GM12892 (cell line): ENCODE measurements around the gene PPP6R2.

Source experiments
- DNase-seq: peaks from one replicate; pipeline ENCODE4 v3.0.0; 2011; ENCODE audit not compliant: insufficient read length
- FAIRE-seq: peaks from 2 replicates; lab custom pipeline; 2011; peaks lifted over from hg19 to GRCh38; lab: Jason Lieb, UNC
- POLR2A ChIP-seq: IDR thresholded peaks from 2 replicates; pipeline ENCODE4 v1.6.1; 2011; ENCODE audit warnings: low read depth, low read length, control low read depth
- POLR2AphosphoS5 ChIP-seq: IDR thresholded peaks from 2 replicates; pipeline ENCODE4 v1.6.1; 2011; ENCODE audit warnings: low read depth, low read length, control low read depth
- TAF1 ChIP-seq: IDR thresholded peaks from 2 replicates; pipeline ENCODE4 v1.6.1; 2011; ENCODE audit warnings: low read depth, mild to moderate bottlenecking, control low read depth, low read length, borderline replicate concordance

The PPP6R2 gene

DNA sequence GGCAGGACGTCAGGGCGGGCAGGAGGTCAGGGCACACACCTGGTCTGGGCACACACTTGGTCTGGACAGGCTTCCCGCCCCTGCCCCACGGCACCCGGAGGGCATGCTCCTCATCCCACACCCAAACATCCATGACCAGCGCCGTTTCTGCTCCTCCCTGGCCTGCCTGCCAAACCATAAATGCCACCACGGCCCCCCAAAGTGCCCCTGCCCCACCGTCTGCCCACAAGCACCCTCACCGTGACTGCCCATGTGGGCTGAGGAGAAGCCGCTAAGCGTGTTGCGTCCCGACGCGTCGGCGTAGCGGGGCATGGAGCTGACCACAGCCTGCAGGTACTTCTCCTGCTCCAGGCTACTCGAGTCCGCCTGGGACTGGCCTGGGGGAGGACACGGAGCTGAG lies 115.9 kb downstream of the PPP6R2 start:
- FAIRE-seq (no peak), DNase-seq (no peak)
- TF ChIP-seq TAF1 (no peak), POLR2AphosphoS5 (no peak), POLR2A (no peak)

DNA sequence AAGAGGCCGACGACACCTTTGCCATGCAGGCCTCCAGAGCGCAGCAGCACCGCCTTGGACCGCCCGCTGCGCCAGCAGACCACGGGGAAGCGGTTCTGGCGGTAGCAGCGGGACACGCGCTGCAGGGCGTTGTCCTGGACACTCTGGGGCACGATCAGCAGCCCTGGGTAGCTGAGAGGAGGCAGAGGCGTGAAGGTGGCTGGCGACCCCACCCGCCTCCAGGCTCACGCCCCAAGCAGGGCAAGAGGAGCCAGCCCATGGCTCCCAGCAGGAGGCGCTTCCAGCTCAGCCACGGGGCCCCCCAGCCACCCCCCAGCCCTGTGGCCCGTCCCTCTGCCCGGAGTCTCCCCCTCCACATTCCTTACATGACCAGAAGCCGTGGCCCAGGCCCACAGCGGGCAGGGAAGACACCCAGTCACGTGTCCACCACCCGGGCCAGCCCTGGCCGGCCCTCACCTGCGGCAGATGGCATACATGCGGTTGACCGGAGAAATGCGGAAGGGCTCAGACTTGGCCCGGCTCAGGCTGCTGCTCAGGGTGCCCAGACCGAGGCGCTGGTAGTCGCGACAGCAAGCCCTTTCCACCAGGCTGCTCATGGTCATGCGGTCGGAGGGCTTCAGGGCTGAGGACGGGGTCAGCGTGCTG lies 116.5 kb downstream of the PPP6R2 start:
- no peak for DNase-seq
- TF ChIP-seq POLR2AphosphoS5 = no peak
- no peak for TF ChIP-seq TAF1
- no peak for TF ChIP-seq POLR2A
- FAIRE-seq = no peak

DNA sequence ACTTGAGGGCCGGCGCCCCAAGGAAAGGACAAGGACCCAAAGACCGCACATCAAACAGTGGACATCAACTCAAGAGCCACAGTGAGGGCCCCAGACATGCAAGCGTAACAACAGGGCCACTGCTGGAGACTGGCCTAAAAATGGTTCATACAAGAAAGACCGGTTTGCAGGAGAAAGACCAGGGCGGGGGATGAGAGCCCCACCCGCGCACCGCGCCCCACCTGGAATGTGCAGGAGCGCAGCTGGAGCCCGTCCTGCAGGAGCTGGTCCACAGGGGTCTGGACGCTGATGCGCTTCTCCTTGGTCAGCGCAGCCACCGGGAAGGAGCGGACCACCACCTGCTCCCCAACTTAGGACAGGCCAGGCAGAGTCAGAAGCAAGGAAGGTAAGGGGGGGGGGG lies 117.8 kb downstream of the PPP6R2 start:
- FAIRE-seq (no peak), DNase-seq (no peak)
- TF ChIP-seq POLR2AphosphoS5 (no peak), TAF1 (no peak), POLR2A (no peak)

DNA sequence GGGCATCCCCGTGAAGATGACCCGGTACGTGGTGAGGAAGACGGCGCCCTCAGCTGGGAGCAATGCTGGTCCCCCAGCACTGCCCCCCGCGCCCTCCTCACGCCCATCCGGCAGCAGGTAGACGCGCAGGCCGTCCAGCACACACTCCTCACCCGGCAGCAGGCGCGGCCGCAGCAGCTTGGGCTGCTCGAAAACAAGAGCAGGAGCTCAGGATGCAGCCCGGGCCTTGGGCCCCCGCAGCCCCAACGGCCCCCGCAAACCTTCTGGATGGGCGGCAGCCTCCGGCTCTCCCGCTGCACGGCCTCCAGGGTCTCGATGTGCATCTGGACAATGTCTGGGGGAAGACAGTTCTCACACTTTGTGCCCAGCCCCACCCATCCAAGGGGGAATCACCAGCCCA lies 118.4 kb downstream of the PPP6R2 start:
- no peak for TF ChIP-seq POLR2A
- TF ChIP-seq POLR2AphosphoS5 = no peak
- TF ChIP-seq TAF1 = no peak
- no peak for FAIRE-seq
- no peak for DNase-seq

DNA sequence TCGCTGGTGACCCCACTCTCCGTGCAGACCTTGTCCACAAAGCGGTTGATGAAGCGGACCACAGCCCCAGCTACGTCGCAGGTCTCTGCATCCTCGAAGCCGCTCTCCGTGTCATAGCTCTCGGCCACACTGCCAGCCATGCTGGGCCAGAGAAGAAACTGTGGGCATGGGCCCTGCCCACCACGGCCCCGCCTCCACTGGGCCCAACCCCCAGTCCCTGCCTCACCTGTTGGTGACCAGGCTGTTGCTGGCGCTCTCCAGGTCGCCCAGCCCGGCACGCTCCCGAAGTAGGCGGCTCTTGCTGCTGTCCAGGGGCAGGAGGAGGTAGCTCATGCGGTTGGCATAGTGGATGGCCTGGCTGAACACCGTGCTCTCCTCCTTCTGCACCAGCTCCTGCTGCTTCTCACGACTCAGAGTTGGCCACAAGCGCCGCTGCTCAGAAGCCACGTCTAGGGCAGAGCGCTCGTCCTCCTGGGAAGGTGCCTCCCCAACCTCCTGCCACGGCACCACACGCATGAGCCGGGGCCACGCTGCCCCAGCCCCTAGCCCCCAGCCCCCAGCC lies 118.9 kb downstream of the PPP6R2 start:
- FAIRE-seq (no peak), DNase-seq (no peak)
- TF ChIP-seq TAF1 (no peak), POLR2A (no peak), POLR2AphosphoS5 (no peak)

DNA sequence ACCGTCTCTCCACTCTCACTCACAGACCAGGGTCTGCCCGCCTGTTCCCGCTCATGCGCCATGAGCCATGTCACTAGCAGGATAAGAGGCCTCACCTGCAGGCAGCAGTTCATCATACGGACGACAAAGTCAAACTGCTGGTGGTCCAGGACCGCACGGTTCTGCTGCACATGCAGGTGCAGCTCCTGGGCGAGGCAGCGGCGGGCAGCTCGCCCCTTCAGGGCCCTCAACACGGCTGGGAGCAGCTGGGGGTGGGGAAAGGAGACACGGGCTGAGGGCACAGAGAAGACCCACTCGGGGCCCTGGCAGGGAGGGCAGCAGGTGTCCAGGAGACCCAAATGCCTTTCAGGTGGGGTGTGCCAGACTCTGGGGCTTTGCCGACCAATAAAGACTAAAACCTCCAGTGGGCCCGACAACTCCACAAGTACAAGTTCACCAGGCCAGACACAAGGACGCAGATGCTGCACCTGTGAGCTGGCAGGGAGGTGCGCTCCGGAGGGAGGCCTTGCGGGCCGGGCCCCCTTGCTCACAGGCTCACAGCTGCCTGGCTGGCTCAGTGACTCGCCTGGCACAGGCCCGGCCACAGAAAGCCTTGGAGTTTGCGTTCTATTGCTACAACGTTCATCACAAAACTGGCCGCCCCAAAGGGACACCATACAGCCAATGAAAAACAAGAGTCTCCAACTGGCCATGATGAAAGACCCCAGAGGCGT lies 120.2 kb downstream of the PPP6R2 start:
- DNase-seq (no peak), FAIRE-seq (no peak)
- no peak for TF ChIP-seq POLR2AphosphoS5
- no peak for TF ChIP-seq POLR2A
- no peak for TF ChIP-seq TAF1

DNA sequence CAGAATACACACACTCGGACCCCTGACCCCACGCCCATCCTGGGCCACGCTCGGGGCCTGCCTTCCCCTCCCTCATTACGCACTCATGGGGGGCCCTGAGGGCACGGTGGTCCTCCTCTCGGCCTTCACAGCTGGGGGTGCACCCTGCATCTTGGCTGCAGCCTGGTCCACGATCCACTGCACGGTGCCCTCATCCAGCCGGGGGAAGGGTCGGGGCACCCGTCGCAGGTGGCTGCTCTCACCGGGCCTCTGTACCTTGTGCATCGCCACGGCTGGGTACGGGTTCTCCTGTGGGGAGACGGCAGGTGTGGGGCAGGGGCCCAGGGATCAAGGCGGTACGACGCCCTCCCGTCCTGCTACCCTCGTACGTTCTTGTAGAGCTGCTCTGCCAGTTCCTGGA lies 121.3 kb downstream of the PPP6R2 start:
- TF ChIP-seq POLR2A (no peak), POLR2AphosphoS5 (no peak), TAF1 (no peak)
- FAIRE-seq = no peak
- DNase-seq = no peak

DNA sequence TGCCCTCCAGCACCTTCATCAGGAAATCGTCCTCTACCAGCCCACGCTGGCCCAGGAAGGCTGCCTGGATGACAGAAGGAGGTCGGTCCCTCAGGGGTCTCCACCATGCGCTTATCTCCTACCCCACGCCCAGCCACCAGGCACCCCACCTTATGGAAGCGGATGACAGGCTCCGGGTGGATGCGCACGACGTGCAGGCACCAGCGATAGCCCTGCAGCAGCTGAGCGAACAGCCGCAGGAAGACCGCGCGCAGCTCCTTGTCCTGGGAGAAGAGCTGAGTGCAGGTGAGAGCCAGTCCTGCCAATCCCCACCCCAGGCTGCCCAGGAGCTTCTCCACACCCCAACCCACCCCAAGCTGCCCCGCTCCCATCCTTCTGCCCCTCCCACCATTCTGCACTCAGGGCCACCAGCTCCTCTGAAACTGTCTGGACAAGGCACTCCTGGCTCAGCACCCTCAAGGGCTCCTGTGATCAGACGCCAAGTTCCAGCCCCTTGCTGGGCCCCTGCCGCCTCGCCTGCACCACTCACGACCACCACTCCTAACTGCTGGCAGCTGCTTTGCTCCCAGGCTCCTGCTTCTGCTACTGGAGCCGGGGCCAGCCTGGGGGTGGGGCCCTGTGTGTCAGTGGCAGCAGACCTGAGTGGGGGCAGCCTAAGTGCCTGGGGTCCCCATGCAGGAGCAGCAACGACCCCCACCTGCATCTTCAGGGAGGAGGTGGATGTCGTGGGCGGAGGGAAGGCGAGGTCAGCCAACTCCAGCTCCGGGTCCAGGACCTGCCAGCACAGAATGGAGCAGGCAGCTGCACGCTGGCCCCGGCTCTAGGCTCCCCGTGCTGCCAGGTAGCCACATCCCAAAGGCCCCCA lies 122.2 kb downstream of the PPP6R2 start:
- TF ChIP-seq TAF1 = no peak
- TF ChIP-seq POLR2AphosphoS5 = no peak
- DNase-seq (no peak), FAIRE-seq (no peak)

DNA sequence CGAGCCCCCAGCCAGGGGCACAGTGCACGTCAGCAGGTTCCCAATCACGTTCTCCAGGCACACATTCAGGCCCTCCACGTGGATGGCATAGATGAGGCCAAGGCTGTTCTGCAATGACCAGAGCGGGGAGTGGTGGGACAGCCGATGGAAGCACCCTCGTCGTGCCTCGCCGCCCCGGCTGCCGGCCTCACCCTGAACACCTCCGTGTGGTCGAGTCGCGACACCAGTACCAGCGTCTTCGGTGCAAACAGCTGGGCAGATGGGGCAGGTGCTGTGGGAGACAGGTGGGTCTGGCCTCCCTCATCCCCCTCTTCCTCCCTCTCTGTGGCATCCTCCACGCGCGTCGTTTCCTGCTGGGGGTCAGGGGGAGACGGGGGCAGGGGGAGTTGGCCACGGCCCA lies 124.2 kb downstream of the PPP6R2 start:
- no peak for FAIRE-seq
- no peak for DNase-seq
- TF ChIP-seq TAF1 = no peak
- TF ChIP-seq POLR2A = no peak
- TF ChIP-seq POLR2AphosphoS5 = no peak

DNA sequence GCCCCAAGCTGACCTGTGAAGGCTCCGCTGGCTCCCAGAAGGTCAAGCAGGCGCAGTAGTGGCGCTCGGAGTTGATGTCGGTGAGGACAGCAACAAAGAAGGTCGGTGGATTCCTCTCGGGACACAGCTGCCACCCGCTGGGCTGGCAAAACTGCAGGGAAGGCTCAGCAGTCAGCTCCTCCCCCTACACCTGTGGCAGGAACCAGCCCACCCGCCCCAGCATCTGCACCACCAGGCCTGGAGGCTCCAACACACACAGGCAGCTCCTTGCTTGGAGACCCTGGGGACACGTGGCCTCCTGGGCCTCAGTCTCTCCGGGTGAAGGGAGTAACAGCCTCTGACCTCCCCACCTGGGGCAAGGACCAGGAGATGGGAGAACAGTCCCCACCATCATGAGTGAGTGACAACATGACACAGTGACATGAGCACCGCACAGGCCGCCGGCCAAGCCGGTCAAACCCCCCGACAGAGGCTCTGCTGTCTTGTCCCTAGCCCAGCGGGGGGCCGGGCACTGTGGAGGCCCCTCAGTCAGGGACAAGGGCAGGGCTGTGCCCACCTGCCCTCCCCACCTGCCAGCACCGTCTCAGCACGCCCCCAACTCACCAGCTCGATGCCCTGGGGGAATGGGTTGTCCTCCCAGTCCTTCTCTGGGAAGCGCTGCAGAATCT lies 124.8 kb downstream of the PPP6R2 start:
- TF ChIP-seq TAF1 (no peak), POLR2A (no peak), POLR2AphosphoS5 (no peak)
- FAIRE-seq = no peak
- no peak for DNase-seq

DNA sequence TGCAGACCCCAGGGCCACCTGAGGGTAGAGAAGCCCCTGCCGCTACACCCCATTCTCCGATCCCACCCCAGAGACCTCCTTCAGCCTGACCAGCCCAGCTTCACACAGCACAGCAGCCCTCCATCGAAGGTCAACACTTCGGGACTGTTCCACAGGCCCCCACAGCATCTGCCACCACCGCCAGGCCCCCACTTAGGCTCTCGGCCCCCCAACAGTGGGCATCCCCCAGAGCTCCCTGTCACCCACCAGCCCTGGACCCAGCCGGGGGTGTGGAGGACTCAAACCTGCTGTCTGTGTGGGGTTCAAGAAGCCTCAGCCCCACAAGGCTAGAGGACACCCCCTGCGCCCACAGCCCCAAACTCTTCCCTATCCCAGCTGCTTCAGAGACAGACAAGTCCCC lies 125.5 kb downstream of the PPP6R2 start:
- FAIRE-seq = no peak
- TF ChIP-seq POLR2A = no peak
- TF ChIP-seq POLR2AphosphoS5 = no peak
- no peak for TF ChIP-seq TAF1
- no peak for DNase-seq
